Left forelimb (tissue), 1 donor: ENCODE results near the gene NDUFC2.
"Not testable (repeated sequence)": the region's sequence is repeated elsewhere in the genome, so short reads cannot be mapped to it uniquely, and the experiment has no call there.

Experiments used
- DNase-seq: peaks from one replicate; pipeline ENCODE4 v3.0.0-alpha.2; 2018; ENCODE audit warnings: low spot score

Gene NDUFC2

DNA sequence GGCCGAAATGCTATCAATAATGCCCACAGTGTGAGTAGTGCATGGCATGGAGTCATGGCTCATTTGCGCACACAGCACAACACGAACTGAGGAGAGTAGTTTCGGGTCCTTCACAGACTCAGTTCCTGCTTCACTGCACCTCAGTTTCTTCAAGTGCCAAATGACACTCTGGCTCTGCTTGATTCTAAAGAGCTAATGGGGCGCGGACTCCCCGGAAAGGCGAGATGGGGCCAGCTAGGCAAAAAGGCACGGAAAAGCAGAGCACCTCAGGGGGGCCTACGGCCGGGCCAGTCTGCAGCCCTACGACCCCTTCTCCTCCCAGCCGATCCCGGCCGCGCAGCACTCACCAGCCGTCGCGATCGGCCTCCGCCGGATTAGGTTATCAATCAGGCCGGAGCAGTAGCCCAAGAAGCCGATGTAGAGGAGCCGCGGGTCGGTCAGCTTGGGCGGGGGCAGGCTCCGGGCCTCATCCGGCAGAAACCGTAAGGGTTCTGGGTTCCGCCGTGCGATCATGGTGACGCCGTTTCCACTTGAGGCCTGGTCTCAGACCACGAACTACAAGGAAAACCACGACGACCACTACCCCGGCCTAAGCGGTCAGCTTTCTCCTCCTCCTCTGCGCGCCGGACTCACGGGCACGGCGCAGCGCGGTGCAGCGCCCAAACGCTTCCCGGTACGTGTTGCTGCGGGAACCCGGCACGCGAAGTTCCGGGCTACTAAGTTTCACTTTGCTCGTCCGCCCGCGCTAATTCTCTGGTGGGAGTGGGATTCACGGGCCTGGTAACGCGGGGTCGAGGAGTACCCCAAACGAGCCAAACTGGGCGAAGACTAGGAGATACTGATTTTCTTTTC is at the start of gene NDUFC2:
NDUFC2 (minus strand) TSS at position 631 of the 852 bp plus-strand sequence; CDS start at position 513, 118 bp downstream.
- peak; percentile 88 for DNase-seq

DNA sequence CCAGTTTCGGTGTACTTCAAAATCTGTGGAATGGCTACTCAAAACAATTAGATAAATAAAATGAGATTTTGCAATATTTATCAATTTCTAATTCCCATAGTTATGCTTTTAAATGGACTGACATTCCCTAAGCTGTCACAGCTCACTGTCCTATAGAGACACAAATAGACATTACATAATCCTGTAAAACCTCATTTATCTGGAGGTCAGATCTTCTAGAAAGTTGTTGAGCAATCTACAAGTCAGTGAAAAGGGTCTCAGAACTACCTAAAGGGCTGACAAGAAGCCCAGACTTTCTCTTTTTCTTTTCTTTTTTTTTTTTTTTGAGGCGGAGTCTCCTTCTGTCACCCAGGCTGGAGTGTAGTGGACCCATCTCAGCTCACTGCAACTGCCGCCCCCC is 47.7 kb upstream of the NDUFC2 start:
- DNase-seq, result no peak

DNA sequence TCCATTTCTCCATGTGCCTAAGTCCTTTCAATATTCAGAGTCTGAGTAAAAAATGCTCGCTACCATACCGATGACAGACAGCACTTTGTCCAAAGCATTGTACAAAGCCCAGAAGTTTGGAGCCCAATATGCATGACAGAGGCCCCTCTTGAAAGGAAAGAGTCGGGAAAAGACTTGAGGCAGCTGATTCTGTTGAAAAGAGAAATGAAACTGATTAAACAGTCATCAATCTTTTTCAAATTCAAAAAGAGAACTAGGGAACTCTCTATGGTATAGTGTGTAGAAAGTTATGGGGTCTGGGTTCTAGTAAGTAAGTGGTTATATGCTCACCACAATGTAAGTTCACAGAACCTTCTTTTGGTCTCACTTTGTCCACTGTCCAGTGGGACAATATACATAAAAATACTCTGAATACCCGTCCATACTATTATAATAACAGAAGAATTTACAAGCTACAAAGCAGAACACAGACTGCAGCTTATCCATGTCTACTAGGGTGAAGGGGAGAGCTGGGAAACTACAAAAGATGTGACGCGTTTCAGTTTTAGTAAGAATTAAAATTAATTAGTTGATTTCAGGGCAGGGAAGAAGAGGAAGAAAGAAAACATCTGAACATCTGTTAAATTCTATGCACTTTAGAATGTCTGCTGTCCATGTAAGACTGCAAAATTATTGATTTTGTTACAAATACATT is 33.1 kb upstream of the NDUFC2 start:
- no peak for DNase-seq

DNA sequence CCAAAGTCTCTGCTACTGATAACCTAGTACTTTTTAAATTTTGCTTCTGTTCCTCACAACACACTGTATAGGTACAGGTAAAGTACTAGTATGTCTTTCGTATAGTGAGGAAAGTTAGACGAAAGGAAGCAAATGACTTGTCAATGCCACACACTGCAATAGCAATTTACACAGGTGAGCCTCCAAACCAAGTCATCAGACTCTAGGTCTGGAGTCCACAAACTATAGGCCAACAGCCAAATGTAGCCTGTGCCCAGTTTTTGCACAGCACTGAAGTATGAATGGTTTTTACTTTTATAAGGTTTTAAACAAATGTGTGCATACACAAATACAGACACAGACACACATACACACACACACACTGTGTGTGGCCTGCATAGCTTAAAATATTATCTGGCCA is 31.6 kb upstream of the NDUFC2 start:
- no peak for DNase-seq

DNA sequence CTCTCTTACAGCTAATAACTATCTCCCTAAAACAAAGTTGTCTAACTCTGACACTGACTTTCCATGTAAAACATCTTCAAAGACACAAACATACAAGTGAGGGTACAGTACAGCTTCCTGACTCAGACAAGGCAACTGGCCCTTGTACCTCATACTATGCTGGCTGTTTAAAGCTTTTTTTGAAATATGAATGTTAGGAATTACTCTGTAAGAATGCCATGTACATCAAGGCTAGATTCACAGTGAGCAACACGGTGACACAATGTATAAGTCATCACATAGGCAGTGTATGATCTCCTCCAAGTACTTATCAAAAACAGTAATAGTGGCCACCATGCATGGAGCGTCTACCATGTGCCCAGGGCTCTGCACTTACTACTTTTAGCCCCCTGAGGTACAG is 31.2 kb upstream of the NDUFC2 start:
- no peak for DNase-seq

DNA sequence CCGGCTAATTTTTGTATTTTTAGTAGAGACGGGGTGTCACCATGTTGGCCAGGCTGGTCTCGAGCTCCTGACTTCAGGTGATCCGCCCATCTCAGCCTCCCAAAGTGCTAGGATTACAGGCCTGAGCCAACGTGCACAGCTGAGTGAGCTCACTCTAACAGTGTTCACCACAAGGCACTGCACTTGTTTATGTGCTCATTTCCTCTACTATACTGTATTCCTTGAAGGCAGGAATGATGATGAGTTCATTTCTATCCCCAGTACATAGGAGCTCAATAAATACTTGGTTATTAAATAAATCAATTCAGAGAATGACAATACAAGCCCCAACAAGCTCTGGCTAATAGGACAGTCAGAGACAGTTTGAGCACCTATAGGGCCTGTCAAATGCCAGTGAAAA is 30.7 kb upstream of the NDUFC2 start:
- no peak for DNase-seq

DNA sequence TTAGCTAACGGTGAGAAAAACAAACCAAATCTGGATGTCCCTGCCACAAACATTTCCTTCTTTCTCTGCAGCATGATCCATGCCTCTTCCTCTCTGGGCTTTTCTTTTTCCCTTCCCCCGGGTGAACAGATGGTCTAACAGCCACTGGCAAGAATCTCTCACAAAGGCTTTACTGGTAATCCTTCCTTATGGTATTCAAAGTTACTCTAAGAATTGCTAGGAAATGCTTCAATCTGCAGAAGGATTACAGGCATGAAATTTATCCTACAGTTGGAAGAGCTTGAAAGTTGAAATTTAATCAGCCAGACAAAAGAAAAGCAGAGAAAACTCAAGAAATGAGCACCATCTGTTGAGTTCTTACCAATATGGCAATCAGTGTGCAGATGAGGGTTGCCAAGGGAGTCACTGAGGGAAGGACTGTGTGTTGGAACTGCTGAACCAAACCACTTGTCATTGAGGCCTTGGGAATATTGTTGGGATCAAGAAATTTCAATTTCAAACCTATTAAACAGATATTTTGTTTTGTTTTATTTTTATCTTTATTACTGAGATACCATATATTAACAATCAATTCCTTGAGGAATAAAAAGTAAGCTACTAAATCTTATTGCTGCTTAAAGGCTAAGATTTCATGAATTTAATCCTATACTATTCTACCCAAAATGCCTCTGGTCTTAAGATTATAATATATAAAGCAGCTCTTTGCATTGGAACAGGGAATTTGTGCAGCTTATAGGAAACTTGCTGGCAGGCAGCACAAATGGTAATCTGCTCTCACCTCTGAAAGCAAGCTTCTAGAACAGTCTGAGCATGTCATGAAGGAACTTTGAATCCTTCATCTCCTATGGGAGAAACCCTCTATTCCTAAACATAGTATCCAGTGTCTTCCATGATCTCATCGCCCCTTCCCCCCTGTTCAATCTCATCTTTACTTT is 29.7 kb upstream of the NDUFC2 start:
- DNase-seq, result no peak

DNA sequence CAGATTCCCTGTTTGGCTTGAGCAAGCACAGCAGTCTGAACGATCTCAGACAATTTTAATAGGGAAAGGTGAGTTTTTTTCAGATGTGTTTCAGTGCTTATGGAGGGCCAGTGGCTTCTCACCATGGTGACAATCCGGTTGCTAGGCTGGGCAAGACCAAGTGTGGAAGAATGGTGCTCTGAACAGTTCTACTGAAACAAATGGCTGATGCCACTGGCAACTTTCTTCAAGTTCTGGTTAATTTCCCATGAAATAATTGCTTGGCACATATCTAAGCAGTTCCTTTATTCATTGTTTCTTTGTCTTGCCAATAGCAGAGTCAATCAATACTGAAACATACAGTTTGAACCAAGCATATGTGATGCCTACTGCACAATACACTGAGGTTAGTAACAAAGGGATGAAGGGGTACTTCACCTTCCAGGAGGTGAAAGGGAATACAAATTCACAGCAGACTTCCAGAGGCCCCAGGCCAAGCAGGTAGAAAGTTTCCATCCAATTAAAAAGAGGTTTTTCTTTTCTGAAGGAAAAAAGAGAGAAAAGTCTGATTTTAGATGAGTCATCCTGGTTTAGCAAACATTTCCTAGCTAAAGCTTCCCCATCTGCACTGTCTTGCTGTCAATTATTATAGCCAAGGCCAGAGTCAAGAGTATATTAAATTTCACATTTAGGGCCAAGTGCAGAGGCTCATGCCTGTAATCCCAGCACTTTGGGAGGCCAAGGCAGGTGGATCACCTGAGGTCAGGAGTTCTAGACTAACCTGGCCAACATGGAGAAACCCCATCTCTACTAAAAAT is 21.2 kb upstream of the NDUFC2 start:
- no peak for DNase-seq

DNA sequence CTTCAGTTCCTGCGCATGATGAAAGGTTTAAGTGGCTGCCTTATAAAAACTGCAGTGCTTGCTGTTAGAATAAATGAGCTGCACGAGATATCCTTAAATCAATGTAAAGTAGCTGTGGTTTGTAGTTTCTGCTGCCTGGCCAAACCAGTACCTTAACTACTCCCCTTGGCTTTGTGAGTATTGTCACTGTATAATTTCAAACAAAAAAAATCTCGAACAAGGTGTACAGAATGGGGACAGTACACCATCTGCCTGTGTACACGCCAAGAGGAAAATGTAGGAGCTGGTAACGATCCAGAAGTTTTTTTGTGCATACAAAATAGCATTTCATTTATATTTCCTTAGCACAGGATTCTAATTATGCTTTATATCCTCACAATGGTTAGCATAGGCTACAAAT is 20.6 kb upstream of the NDUFC2 start:
- no peak for DNase-seq

DNA sequence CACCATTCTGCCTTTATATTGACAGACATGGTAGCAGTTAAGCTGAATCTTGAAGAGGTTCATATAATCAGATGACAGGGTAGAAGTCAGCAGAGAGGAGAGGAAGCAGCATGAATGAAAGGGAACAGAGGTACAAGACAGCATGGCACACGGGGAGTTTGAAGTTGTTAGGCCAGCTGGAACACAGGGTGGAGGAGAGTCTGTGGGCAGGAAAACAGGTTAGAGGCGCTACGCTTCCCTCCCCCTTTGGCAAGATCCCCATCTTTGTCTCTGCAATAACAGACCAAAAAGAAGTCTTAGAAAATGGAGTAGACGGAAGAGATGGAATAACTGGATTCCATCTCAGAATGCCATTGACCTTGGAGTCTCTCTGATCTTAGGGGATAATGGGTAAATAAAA is 20.0 kb upstream of the NDUFC2 start:
- DNase-seq, result no peak

DNA sequence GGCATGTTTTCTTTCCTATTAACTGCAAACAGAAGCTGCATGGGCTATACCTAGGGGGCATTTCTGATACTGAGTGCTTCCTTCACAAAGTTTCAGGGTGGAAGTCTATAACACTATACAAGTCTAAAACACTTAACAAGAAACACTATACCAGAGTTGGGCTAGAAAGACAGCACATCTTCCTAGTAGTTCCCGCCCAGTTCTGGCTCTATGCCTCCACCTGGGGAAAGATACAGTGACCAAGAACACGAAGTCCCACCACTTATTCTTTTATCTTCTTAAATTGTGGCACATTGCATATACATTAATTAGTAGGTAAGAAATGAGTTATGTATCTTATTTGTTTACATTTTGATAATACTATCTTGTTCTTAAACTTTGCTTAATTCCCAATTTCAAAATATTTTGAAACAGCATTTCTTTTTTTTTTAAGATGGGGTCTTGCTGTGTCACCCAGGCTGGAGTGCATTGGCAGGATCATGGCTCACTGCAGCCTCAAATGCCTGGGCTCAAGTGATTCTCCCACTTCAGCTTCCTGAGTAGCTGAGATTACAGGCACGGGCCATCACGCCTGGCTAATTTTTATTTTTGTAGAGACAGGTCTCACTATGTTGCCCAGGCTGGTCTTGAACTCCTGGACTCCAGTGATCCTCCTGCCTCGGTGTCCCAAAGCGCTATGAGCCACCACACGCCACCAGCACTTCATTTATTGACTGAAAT is 18.2 kb upstream of the NDUFC2 start:
- DNase-seq, result no peak

DNA sequence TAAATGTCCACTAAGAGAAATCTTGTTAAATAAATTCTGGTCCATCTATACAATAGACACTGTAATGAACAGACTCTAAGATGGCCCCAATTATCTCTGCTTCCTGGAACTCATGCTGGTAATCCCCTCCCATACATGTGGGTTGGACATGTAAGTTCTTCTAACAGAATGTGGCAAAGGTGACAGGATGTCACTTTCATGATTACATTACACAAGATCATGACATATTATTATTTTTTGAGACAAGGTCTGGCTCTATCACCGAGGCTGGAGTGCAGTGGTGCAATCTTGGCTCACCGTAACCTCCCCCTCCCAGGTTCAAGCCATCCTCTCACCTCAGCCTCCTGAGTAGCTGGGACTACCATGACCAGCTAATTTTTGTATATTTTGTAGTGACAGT is 14.6 kb upstream of the NDUFC2 start:
- no peak for DNase-seq

DNA sequence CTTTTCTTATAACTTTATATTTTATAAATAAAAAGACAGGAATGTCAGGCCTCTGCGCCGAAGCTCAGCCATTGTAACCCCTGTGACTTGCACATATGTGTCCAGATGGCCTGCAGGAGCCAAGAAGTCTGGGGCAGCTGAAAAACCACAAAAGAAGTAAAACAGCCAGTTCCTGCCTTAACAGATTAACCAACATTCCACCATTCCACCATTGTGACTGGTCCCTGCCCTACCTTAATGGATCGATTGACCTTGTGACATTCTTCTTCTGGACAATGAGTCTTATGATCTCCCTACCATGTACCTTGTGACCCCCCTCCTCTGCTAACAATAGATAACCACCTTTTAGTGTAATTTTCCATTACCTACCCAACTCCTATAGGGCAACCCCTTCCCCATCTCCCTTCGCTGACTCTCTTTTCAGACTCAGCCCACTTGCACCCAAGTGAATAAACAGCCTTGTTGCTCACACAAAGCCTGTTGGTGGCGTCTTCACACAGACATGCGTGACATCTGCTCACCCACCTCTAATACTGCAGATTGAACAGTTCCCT is 6.9 kb upstream of the NDUFC2 start:
- not testable (repeated sequence) for DNase-seq

DNA sequence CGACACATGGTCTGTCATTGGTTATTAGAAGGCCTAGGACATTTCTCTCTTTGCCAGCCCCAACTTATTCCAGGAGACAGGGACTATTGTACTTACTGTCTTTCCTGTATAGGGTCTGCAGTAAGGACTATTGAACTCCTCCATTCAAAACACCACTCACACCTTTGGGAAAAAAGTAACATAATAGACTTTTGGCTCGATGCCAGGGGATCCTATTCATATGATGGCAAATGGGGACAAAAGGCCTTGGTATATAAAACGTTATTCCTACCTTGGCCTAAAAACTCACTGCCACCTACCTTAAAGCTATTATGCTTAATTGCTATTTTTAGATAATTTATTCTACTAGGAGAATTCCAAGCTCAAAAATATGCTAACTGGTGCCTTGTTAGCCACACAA is 6.3 kb upstream of the NDUFC2 start:
- DNase-seq, result no peak

DNA sequence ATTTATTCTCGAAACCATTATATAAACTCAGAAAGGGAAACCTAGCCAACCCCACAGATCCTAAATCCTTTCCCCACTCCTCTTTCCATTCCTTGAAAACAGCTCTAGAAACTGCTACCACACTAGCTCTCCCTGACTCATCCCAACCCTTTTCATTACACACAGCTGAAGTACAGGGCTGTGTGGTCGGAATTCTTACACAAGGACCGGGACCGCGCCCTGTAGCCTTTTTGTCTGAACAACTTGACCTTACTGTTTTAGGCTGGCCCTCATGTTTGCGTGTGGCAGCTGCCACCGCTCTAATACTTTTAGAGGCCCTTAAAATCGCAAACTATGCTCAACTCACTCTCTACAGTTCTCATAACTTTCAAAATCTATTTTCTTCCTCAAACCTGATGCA is 4.8 kb upstream of the NDUFC2 start:
- DNase-seq, result not testable (repeated sequence)

DNA sequence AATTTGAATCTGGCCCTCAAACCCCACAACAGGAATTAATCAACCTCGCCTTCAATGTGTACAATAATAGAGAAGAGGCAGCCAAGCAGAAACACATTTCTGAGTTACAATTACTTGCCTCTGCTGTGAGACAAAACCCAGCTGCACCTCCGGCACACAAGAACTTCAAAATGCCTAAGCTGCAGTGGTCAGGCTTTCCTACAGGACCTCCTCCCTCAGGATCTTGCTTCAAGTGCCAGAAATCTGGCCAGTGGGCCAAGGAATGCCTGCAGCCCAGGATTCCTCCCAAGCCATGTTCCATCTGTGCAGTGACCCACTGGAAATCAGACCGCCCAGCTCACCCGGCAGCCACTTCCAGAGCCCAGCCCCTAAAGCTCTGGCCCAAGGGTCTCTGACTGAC is 3.4 kb upstream of the NDUFC2 start:
- no peak for DNase-seq

DNA sequence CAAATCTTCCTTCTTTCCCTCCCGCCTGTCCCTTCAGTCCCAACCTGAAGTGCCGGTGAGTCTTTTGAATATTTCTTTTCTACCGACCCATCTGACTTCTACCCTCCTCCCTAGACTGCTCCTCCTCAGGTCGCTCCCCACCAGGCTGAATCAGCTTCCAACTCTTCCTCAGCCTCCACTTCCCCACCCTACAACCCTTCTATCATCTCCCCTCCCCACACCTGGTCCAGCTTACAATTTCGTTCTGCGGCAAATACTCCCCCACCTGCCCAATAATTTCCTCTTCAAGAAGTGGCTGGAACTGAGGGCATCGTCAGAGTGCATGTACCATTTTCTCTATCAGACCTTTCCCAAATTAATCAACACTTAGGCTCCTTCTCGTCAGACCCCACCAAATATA is 2.5 kb upstream of the NDUFC2 start:
- no peak for DNase-seq

DNA sequence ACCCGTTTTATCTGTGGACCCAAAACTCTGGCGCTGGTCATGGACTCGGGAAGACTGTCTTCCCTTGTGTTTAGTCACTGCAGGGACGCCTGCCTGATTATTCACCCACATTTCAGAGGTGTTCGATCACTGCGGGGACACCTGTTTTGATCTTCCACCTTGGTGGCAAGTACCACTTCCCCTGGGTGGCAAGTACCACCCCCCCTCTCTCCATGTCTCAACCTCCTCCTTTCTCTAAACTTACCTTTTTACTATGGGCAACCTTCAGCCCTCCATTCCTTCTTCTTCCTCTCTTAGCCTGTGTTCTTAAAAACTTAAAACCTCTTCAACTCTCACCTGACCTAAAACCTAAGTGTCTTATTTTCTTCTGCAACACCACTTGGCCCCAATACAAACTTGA is 1.9 kb upstream of the NDUFC2 start:
- DNase-seq, result no peak

DNA sequence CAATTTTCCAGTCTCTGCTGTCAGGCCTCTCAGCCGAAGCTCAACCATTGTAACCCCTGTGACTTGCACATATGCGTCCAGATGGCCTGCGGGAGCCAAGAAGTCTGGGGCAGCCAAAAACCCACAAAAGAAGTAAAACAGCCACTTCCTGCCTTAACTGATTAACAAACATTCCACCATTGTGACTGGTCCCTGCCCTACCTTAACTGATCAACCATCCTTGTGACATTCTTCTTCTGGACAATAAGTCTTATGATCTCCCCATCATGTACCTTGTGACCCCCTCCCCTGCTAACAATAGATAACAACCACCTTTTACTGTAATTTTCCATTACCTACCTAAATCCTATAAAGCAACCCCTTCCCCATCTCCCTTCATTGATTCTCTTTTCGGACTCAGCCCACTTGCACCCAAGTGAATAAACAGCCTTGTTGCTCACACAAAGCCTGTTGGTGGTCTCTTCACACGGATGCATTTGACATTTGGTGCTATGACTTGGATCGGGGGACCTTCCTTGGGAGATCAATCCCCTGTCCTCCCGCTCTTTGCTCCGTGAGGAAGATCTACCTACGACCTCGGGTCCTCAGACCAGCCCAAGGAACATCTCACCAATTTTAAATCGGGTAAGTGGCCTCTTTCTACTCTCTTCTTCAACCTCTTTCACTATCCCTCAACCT is 1.3 kb upstream of the NDUFC2 start:
- DNase-seq, result no peak
